ENCODE data around the gene MPL. TPM values are rescaled to one million over a fixed set of nuclear protein-coding genes. Genes with fewer than 3 reads are reported as not detected.

Gene MPL
- total and polyA plus RNA-seq, 2 of the 13 experiments (the other 11 are each of a cell fraction or from before 2014, with no cell fraction given) = not detected

GRCh38 chr1:43389326-43390313 lies 52.0 kb downstream of the MPL start, which contains the start of the genes MED8 and SZT2 (continued):
- TF ChIP-seq BRF2 (CRISPR knock-in tag; IDR thresholded peaks at IDR 0.05) (0 out of 2 replicates have a peak, but pooled peaks have one; percentile 65), HBP1 (CRISPR knock-in tag; IDR thresholded peaks at IDR 0.05; ENCODE audit: low read depth) (no peak), PHF5A (CRISPR knock-in tag; IDR thresholded peaks at IDR 0.05; ENCODE audit: low read depth, unreplicated experiment) (peak; percentile 35), NRL (CRISPR knock-in tag; IDR thresholded peaks at IDR 0.05; ENCODE audit: borderline replicate concordance) (peak; percentile 85; the same call in 1 of the 2 replicates), POLR2AphosphoS2 (IDR thresholded peaks at IDR 0.05; ENCODE audit: low read depth, low read length) (no peak), ATF1 (CRISPR knock-in tag; IDR thresholded peaks at IDR 0.05) (peak; percentile 79), MED8 (CRISPR knock-in tag; IDR thresholded peaks at IDR 0.05; ENCODE audit: insufficient replicate concordance) (peak; percentile 72), ZBTB8A (CRISPR knock-in tag; IDR thresholded peaks at IDR 0.05; ENCODE audit: borderline replicate concordance, low read depth) (no peak; the same call in 1 of the 2 replicates), SNAPC2 (CRISPR knock-in tag; IDR thresholded peaks at IDR 0.05) (peak; percentile 91; the same call in 1 of the 2 replicates), ZNF569 (CRISPR knock-in tag; IDR thresholded peaks at IDR 0.05; ENCODE audit: borderline replicate concordance) (no peak), ZNF260 (CRISPR knock-in tag; IDR thresholded peaks at IDR 0.05; ENCODE audit: borderline replicate concordance, low read depth) (no peak), JDP2 (CRISPR knock-in tag; IDR thresholded peaks at IDR 0.05; ENCODE audit: borderline replicate concordance) (no peak), NCOA2 (CRISPR knock-in tag; IDR thresholded peaks at IDR 0.05) (no peak; the same call in 1 of the 2 replicates), ZNF460 (CRISPR knock-in tag; IDR thresholded peaks at IDR 0.05; ENCODE audit: borderline replicate concordance) (no peak; the same call in 1 of the 2 replicates), ZBTB3 (CRISPR knock-in tag; IDR thresholded peaks at IDR 0.05; ENCODE audit: borderline replicate concordance, low read depth) (no peak), ZNF34 (CRISPR knock-in tag; IDR thresholded peaks at IDR 0.05; ENCODE audit: borderline replicate concordance) (no peak), ZNF629 (CRISPR knock-in tag; conservative IDR thresholded peaks at IDR 0.05) (no peak; the same call in 1 of the 2 replicates), ZNF644 (CRISPR knock-in tag; IDR thresholded peaks at IDR 0.05; ENCODE audit: low read depth) (no peak), TOPORS (CRISPR knock-in tag; IDR thresholded peaks at IDR 0.05) (0 out of 2 replicates have a peak, but pooled peaks have one; percentile 60), NFE2 (CRISPR knock-in tag; IDR thresholded peaks at IDR 0.05) (no peak), ATF7 (IDR thresholded peaks at IDR 0.05) (no peak), ATF7 (CRISPR knock-in tag; IDR thresholded peaks at IDR 0.05) (0 out of 2 replicates have a peak, but pooled peaks have one; percentile 39), ZNF839 (CRISPR knock-in tag; IDR thresholded peaks at IDR 0.05; ENCODE audit: borderline replicate concordance) (no peak), ZNF841 (CRISPR knock-in tag; IDR thresholded peaks at IDR 0.05; ENCODE audit: borderline replicate concordance) (0 out of 2 replicates have a peak, but pooled peaks have one; percentile 18), TP53 (CRISPR knock-in tag; conservative IDR thresholded peaks at IDR 0.05) (no peak), MTERF4 (CRISPR knock-in tag; IDR thresholded peaks at IDR 0.05) (no peak)

All from HepG2 (cell line).